K562 (cell line): ENCODE data around the gene PLA2G4A. TPM values are rescaled to one million over a fixed set of nuclear protein-coding genes. Genes with fewer than 3 reads are reported as not detected.
A peak's percentile ranks its signal among the peaks of the same experiment; 100 is the strongest.

Experiments used
- CBX3 ChIP-seq, 2 experiments: IDR thresholded peaks; 1 replicate in 1 of 2; 2 replicates in 1 of 2; pipeline ENCODE4 v1.6.1; 2012; ENCODE audit warnings: inconsistent platforms in 2 of 2, low read length in 2 of 2, borderline replicate concordance in 1 of 2, control low read depth in 1 of 2
- CCNT2 ChIP-seq: IDR thresholded peaks from 2 replicates; pipeline ENCODE4 v1.6.1; 2011; ENCODE audit warnings: borderline replicate concordance, low read depth, mild to moderate bottlenecking, moderate library complexity, mixed read lengths, low read length; ENCODE audit not compliant: insufficient read length; ENCODE audit errors: extremely low read depth
- E2F4 ChIP-seq: sonication (generic); formaldehyde crosslinking; IDR thresholded peaks from 2 replicates; pipeline ENCODE4 v1.8.0; 2022; ENCODE audit warnings: mild to moderate bottlenecking, low read depth, missing genetic modification reagents
- HDAC3 ChIP-seq: fragments of 450-650 bp; IDR thresholded peaks from 2 replicates; pipeline ENCODE4 v1.6.1; 2018; ENCODE audit warnings: borderline replicate concordance, mild to moderate bottlenecking, moderate library complexity; ENCODE audit not compliant: partially characterized antibody
- HMG20B ChIP-seq: fragments of 250-450 bp; sonication (Bioruptor Pico); IDR thresholded peaks from 2 replicates; pipeline ENCODE4 v1.5.0; 2021; ENCODE audit warnings: mild to moderate bottlenecking
- MAFK ChIP-seq: IDR thresholded peaks from 2 replicates; pipeline ENCODE4 v1.6.1; 2011; ENCODE audit warnings: low read length, improper control_type of control experiment
- MBD2 ChIP-seq: sonication (generic); IDR thresholded peaks from 2 replicates; pipeline ENCODE4 v1.6.1; 2016; ENCODE audit warnings: low read depth, borderline replicate concordance
- NCOA2 ChIP-seq, 2 experiments: fragments of 450-650 bp; IDR thresholded peaks; 2 replicates each; pipeline ENCODE4 v1.6.1; 2018; ENCODE audit warnings: mild to moderate bottlenecking in 2 of 2, moderate library complexity in 1 of 2; ENCODE audit not compliant: partially characterized antibody in 2 of 2
- PHB2 ChIP-seq: fragments of 450-650 bp; IDR thresholded peaks from 2 replicates; pipeline ENCODE4 v1.6.1; 2017; ENCODE audit warnings: low read depth
- SMAD1 ChIP-seq: fragments of 150-350 bp; IDR thresholded peaks from 2 replicates; pipeline ENCODE4 v1.6.1; 2014; ENCODE audit warnings: low read length, low read depth; ENCODE audit not compliant: partially characterized antibody
- ZBTB40 ChIP-seq, 2 experiments: fragments of 450-650 bp in 1 of 2; sonication (generic) in 1 of 2; formaldehyde crosslinking in 1 of 2; IDR thresholded peaks; 2 replicates each; pipeline versions ENCODE4 v1.7.1 to v1.9.0; 2016 to 2022; ENCODE audit warnings: inconsistent platforms in 1 of 2, mild to moderate bottlenecking in 1 of 2, missing genetic modification reagents in 1 of 2
- ZNF316 ChIP-seq: fragments of 450-650 bp; IDR thresholded peaks from 2 replicates; pipeline ENCODE4 v1.6.1; 2016
- polyA plus RNA-seq, 8 experiments: library from polyadenylated mRNA; depleted of rRNA in 4 of 8; stranded (reverse) in 5 of 8; unstranded in 3 of 8; fragments of >200 nt; fragmentation: Nextera tagmentation in 2 of 8; fragmentation: Illumina TruSeq in 1 of 8; extraction: Ambion mirVana in 2 of 8; extraction: Trizol in 1 of 8; gene quantifications; 2 replicates each; pipeline versions ENCODE4 v1.2.1 to v1.2.3, GENCODE V29; 2011 to 2014; ENCODE audit warnings: inconsistent platforms in 1 of 8, missing spikeins in 1 of 8
- total RNA-seq, 7 experiments: library from RNA; depleted of rRNA in 6 of 7; stranded (reverse); fragments of >200 nt in 6 of 7; fragmentation: Illumina TruSeq in 2 of 7; extraction: Trizol in 2 of 7; gene quantifications; 2 replicates each; pipeline versions ENCODE4 v1.2.1 to v1.2.3, GENCODE V29; 2011 to 2021; ENCODE audit warnings: low replicate concordance in 1 of 7
- TF ChIP-seq, protein P1 (sequence below): sonication (generic); formaldehyde crosslinking; IDR thresholded peaks from 2 replicates; pipeline ENCODE4 v1.4.0; 2020; ENCODE audit warnings: mild to moderate bottlenecking, missing genetic modification reagents

PLA2G4A gene
- total and polyA plus RNA-seq, 9 of the 15 experiments (the other 6 are each of a cell fraction or from before 2014, with no cell fraction given), result 0.04 to 0.71 (median 0.22) TPM; not detected in 4

GRCh38 chr1:186829686-186830587 lies 1.2 kb downstream of the PLA2G4A start (continued):
- TF ChIP-seq ZBTB40 (IDR thresholded peaks at IDR 0.05), result no peak
- no peak for TF ChIP-seq ZBTB40 (CRISPR knock-in tag; IDR thresholded peaks at IDR 0.05)
- no peak for TF ChIP-seq NCOA2 (IDR thresholded peaks at IDR 0.05; ENCODE audit: partially characterized antibody in 2 of 2)
- no peak for TF ChIP-seq HDAC3
- TF ChIP-seq HMG20B (CRISPR knock-in tag), result no peak
- no peak for TF ChIP-seq SMAD1
- peak; percentile 29; the same call in 1 of the 2 replicates for TF ChIP-seq ZNF316
- no peak for TF ChIP-seq PHB2
- TF ChIP-seq, protein P1, sequence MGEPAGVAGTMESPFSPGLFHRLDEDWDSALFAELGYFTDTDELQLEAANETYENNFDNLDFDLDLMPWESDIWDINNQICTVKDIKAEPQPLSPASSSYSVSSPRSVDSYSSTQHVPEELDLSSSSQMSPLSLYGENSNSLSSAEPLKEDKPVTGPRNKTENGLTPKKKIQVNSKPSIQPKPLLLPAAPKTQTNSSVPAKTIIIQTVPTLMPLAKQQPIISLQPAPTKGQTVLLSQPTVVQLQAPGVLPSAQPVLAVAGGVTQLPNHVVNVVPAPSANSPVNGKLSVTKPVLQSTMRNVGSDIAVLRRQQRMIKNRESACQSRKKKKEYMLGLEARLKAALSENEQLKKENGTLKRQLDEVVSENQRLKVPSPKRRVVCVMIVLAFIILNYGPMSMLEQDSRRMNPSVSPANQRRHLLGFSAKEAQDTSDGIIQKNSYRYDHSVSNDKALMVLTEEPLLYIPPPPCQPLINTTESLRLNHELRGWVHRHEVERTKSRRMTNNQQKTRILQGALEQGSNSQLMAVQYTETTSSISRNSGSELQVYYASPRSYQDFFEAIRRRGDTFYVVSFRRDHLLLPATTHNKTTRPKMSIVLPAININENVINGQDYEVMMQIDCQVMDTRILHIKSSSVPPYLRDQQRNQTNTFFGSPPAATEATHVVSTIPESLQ, result no peak
- TF ChIP-seq MBD2, result no peak
- 0 out of 2 replicates have a peak, but pooled peaks have one; percentile 13 for TF ChIP-seq MAFK
- TF ChIP-seq CBX3 (IDR thresholded peaks at IDR 0.05; ENCODE audit: borderline replicate concordance in 1 of 2, low read length in 2 of 2), result no peak
- no peak for TF ChIP-seq E2F4 (CRISPR knock-in tag)
- no peak for TF ChIP-seq CCNT2
